GM19395 (cell line): Measurements from ENCODE around the gene IFT80.

Experiments
- ATAC-seq: cut with Tn5 transposase; IDR thresholded peaks from one replicate; pipeline ENCODE4 v1.9.1; 2021; ENCODE audit warnings: mild to moderate bottlenecking, moderate library complexity; ENCODE audit not compliant: unreplicated experiment

IFT80 gene

GRCh38 chr3:160213191-160213590 is 185.8 kb downstream of the IFT80 start:
- ATAC-seq, result no peak

GRCh38 chr3:160210799-160211221 is 188.2 kb downstream of the IFT80 start:
- ATAC-seq, result peak; percentile 62

GRCh38 chr3:160210341-160210740 is 188.7 kb downstream of the IFT80 start:
- no peak for ATAC-seq
